ENCODE results near the gene KCNQ4.

Gene KCNQ4

GRCh38 chr1:40784141-40784770 lies 669 bp downstream of the KCNQ4 start:
- DNase-seq (ENCODE audit: insufficient read length) (no peak), FAIRE-seq (no peak)
- TF ChIP-seq TAF1 (IDR thresholded peaks at IDR 0.05; ENCODE audit: borderline replicate concordance, low read depth, low read length) (no peak), POLR2AphosphoS5 (IDR thresholded peaks at IDR 0.05; ENCODE audit: low read depth, low read length) (no peak), POLR2A (IDR thresholded peaks at IDR 0.05; ENCODE audit: low read depth, low read length) (no peak)

GRCh38 chr1:40784771-40785151 lies 1.2 kb downstream of the KCNQ4 start:
- FAIRE-seq = no peak
- no peak for DNase-seq (ENCODE audit: insufficient read length)

GRCh38 chr1:40785446-40785845 lies 1.9 kb downstream of the KCNQ4 start:
- no peak for FAIRE-seq

More at GRCh38 chr1:40784771-40785151, 1.2 kb downstream of the KCNQ4 start:
- TF ChIP-seq TAF1 (IDR thresholded peaks at IDR 0.05; ENCODE audit: borderline replicate concordance, low read depth, low read length) = no peak
- TF ChIP-seq POLR2AphosphoS5 (IDR thresholded peaks at IDR 0.05; ENCODE audit: low read depth, low read length) = no peak
- TF ChIP-seq POLR2A (IDR thresholded peaks at IDR 0.05; ENCODE audit: low read depth, low read length) = no peak

DNA sequence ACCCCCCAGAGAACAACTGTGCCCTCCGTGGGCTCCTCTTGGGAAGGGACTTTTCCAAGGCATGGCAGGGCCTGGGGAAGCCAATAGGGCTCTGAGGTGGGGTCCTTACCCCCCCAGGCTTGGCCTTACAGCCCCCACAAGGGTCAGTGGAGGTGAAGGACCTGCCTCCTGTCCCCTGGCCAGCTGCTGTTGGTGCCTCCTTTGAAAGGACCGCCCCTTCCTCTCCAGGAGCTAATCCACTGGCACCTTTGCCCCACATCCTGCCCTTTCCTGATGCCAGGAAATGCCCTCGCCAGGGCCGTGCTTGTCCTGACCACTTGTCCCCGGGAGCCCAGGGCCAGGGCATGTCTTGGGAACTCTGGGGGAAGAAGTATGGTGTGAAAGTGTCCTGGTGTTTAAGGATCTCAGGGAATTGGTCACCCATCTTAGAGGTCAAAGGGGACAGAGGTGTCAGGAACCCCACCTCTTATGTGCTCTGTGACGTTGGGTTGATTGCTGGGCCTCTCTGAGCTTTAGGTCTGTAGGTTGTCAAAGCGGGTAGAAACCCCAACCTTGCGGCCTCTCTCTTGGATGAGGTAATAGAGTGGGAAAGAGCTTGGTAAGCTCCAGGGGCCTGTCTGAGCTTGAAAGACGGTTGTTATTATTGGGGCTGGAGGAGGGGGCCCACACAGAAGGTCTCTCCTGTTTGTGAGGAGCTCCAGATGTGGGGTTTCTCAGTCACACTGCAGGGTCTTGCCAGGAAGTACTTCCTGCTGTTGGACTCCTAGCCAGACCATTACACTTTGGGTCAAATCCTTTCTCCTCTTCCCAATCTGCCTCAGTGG lies 2.8 kb downstream of the KCNQ4 start:
- no peak for TF ChIP-seq POLR2A (IDR thresholded peaks at IDR 0.05; ENCODE audit: low read depth, low read length)
- TF ChIP-seq TAF1 (IDR thresholded peaks at IDR 0.05; ENCODE audit: borderline replicate concordance, low read depth, low read length) = no peak
- no peak for TF ChIP-seq POLR2AphosphoS5 (IDR thresholded peaks at IDR 0.05; ENCODE audit: low read depth, low read length)
- DNase-seq (ENCODE audit: insufficient read length) = no peak
- no peak for FAIRE-seq

More at GRCh38 chr1:40785446-40785845, 1.9 kb downstream of the KCNQ4 start:
- DNase-seq (ENCODE audit: insufficient read length) = no peak
- TF ChIP-seq POLR2A (IDR thresholded peaks at IDR 0.05; ENCODE audit: low read depth, low read length) (no peak), TAF1 (IDR thresholded peaks at IDR 0.05; ENCODE audit: borderline replicate concordance, low read depth, low read length) (no peak), POLR2AphosphoS5 (IDR thresholded peaks at IDR 0.05; ENCODE audit: low read depth, low read length) (no peak)

- FAIRE-seq = no peak
- no peak for DNase-seq (ENCODE audit: insufficient read length)
- no peak for TF ChIP-seq TAF1 (IDR thresholded peaks at IDR 0.05; ENCODE audit: borderline replicate concordance, low read depth, low read length)
- TF ChIP-seq POLR2A (IDR thresholded peaks at IDR 0.05; ENCODE audit: low read depth, low read length) = no peak
- TF ChIP-seq POLR2AphosphoS5 (IDR thresholded peaks at IDR 0.05; ENCODE audit: low read depth, low read length) = no peak
Measured at GRCh38 chr1:40786995-40787705, 3.6 kb downstream of the KCNQ4 start.

GRCh38 chr1:40787737-40788560 lies 4.4 kb downstream of the KCNQ4 start:
- TF ChIP-seq POLR2AphosphoS5 (IDR thresholded peaks at IDR 0.05; ENCODE audit: low read depth, low read length) (no peak), POLR2A (IDR thresholded peaks at IDR 0.05; ENCODE audit: low read depth, low read length) (no peak), TAF1 (IDR thresholded peaks at IDR 0.05; ENCODE audit: borderline replicate concordance, low read depth, low read length) (no peak)
- no peak for FAIRE-seq
- DNase-seq (ENCODE audit: insufficient read length) = no peak

DNA sequence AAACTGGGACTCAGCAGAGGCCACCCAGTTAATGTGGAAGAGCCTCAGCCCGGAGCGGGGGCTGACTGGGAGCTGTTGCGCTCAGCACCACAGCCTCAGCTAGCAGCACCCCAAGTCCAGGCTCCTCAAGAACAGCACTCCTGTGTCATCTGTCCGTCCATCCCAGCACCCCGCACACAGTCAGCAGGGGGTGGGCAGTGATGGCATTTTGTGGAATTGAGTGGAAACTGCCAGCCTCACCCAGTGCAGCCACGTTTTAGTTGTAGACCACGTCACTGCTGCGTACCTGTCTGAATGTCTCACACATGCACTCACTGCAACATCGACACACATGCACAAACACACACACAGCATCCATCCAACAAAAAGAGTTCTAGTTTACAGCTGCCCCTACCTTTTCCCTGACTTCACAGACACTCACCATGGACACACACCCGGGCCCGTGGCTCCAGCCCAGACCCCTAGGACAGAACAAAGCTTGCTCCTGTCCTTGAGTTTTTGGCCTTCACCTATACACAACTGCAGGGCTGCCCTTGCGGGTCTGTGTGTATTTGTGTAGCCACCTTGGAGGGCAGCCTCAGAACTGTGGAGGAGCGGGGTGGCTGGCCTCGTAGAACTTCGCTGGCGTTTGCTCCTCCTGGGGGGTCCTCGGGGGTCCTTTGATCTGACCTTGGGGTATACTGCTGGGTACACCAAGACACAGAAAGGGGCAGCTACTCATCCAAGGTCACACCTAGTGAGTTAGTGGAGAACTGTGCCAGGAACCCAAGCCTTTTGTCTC lies 5.2 kb downstream of the KCNQ4 start:
- FAIRE-seq (no peak), DNase-seq (ENCODE audit: insufficient read length) (no peak)
- TF ChIP-seq POLR2A (IDR thresholded peaks at IDR 0.05; ENCODE audit: low read depth, low read length) (no peak), POLR2AphosphoS5 (IDR thresholded peaks at IDR 0.05; ENCODE audit: low read depth, low read length) (no peak), TAF1 (IDR thresholded peaks at IDR 0.05; ENCODE audit: borderline replicate concordance, low read depth, low read length) (no peak)

GRCh38 chr1:40789342-40789598 lies 5.7 kb downstream of the KCNQ4 start:
- TF ChIP-seq POLR2A (IDR thresholded peaks at IDR 0.05; ENCODE audit: low read depth, low read length) = no peak
- no peak for TF ChIP-seq POLR2AphosphoS5 (IDR thresholded peaks at IDR 0.05; ENCODE audit: low read depth, low read length)
- no peak for TF ChIP-seq TAF1 (IDR thresholded peaks at IDR 0.05; ENCODE audit: borderline replicate concordance, low read depth, low read length)
- DNase-seq (ENCODE audit: insufficient read length) = no peak
- no peak for FAIRE-seq

- TF ChIP-seq POLR2A (IDR thresholded peaks at IDR 0.05; ENCODE audit: low read depth, low read length) = no peak
- no peak for TF ChIP-seq TAF1 (IDR thresholded peaks at IDR 0.05; ENCODE audit: borderline replicate concordance, low read depth, low read length)
- TF ChIP-seq POLR2AphosphoS5 (IDR thresholded peaks at IDR 0.05; ENCODE audit: low read depth, low read length) = no peak
- DNase-seq (ENCODE audit: insufficient read length) (no peak), FAIRE-seq (no peak)
Measured at GRCh38 chr1:40789661-40790430, 6.3 kb downstream of the KCNQ4 start.

- DNase-seq (ENCODE audit: insufficient read length) (no peak), FAIRE-seq (no peak)
- TF ChIP-seq POLR2AphosphoS5 (IDR thresholded peaks at IDR 0.05; ENCODE audit: low read depth, low read length) (no peak), TAF1 (IDR thresholded peaks at IDR 0.05; ENCODE audit: borderline replicate concordance, low read depth, low read length) (no peak), POLR2A (IDR thresholded peaks at IDR 0.05; ENCODE audit: low read depth, low read length) (no peak)
Measured at GRCh38 chr1:40792036-40792435, 8.4 kb downstream of the KCNQ4 start.

Data from GM12892 (cell line).